ENCODE results near the gene NUPR2.

DNA sequence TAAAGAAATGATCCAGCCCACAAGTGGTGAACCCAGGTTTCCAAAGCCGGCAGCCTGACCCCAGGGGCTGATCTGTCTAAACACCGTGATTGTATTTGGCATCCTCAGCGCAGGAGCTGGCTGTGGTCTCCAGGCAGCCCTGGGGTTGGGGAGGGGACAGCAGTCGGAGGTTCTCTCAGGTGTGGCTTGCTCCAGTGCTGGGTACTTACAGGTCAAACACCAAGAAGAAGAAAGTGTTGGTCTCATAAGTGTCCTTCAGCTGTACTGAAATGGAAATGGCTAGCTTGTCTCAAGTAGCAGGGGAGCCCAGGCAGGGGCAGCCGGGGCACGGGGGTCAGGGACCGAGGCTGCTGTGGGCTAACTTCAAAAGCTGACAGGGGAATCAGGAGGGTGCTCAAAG lies 29.5 kb downstream of the NUPR2 start:
- no peak for TF ChIP-seq CTCF (IDR thresholded peaks at IDR 0.05)
- TF ChIP-seq POLR2AphosphoS5 (IDR thresholded peaks at IDR 0.05): no peak
- no peak for TF ChIP-seq POLR2A (IDR thresholded peaks at IDR 0.05)
- no peak for TF ChIP-seq EP300 (IDR thresholded peaks at IDR 0.05; ENCODE audit: low read depth)

All from transverse colon (tissue), 4 donors.